Measurements from ENCODE around the gene KRT71.

- TF ChIP-seq CTCF (IDR thresholded peaks at IDR 0.05) (no peak), EP300 (IDR thresholded peaks at IDR 0.05) (no peak), POLR2A (IDR thresholded peaks at IDR 0.05) (no peak)
Measured at GRCh38 chr12:52494100-52494499, 58.8 kb downstream of the KRT71 start.

All from sigmoid colon (tissue), 4 donors.